OCI-LY1 (cell line): ENCODE results near the gene NDUFAF2.

ENCODE experiments used
- CTCF ChIP-seq: fragments of 200-600 bp; sonication (generic), shearing (Covaris generic); IDR thresholded peaks from 2 replicates; pipeline ENCODE4 v1.5.1; 2017; ENCODE audit warnings: mild to moderate bottlenecking, antibody characterized with exemption, low read length, moderate library complexity, mixed read lengths
- EZH2 ChIP-seq: fragments of 200-600 bp; sonication (generic), shearing (Covaris generic); IDR thresholded peaks from 2 replicates; pipeline ENCODE4 v1.8.0; 2017; ENCODE audit warnings: borderline replicate concordance, mixed run types, mild to moderate bottlenecking, antibody characterized with exemption, low read length, moderate library complexity, mixed read lengths

- TF ChIP-seq CTCF, result no peak
- TF ChIP-seq EZH2, result no peak
Measured at GRCh38 chr5:61183538-61183937, 238.5 kb downstream of the NDUFAF2 start.
